GM19397 (cell line): ENCODE measurements around the gene ZNF786.
"Not testable (repeated sequence)": the region's sequence is repeated elsewhere in the genome, so short reads cannot be mapped to it uniquely, and the experiment has no call there.

Source experiments
- ATAC-seq: cut with Tn5 transposase; IDR thresholded peaks from one replicate; pipeline ENCODE4 v1.9.1; 2021; ENCODE audit warnings: mild to moderate bottlenecking, moderate library complexity; ENCODE audit not compliant: unreplicated experiment

ZNF786 gene

GRCh38 chr7:149031353-149031910 is 59.1 kb downstream of the ZNF786 start:
- no peak for ATAC-seq

GRCh38 chr7:149030439-149030838 is 60.1 kb downstream of the ZNF786 start:
- not testable (repeated sequence) for ATAC-seq

- ATAC-seq = peak; percentile 94
Measured at GRCh38 chr7:149028346-149029109, 62.0 kb downstream of the ZNF786 start, which contains the start of gene PDIA4. PDIA4 (minus strand) TSS chr7:149028505; CDS start chr7:149028408, 97 bp downstream.

GRCh38 chr7:149027611-149028345 is 62.7 kb downstream of the ZNF786 start:
- no peak for ATAC-seq

- no peak for ATAC-seq
Measured at GRCh38 chr7:149027055-149027454, 63.5 kb downstream of the ZNF786 start.

GRCh38 chr7:149023662-149024061 is 66.9 kb downstream of the ZNF786 start:
- no peak for ATAC-seq

GRCh38 chr7:149022756-149023360 is 67.7 kb downstream of the ZNF786 start:
- ATAC-seq = no peak

- ATAC-seq = no peak
Measured at GRCh38 chr7:149021725-149022062, 68.8 kb downstream of the ZNF786 start.

GRCh38 chr7:149020483-149020882 is 70.0 kb downstream of the ZNF786 start:
- no peak for ATAC-seq
